ENCODE data around the gene C16orf89. TPM values are rescaled to one million over a fixed set of nuclear protein-coding genes. Genes with fewer than 3 reads are reported as not detected.
"Not testable (repeated sequence)": the region's sequence is repeated elsewhere in the genome, so short reads cannot be mapped to it uniquely, and the experiment has no call there.

Gene C16orf89
- 10 to 100 TPM in 1 of 8 experiments, 1 to 10 TPM in 4, under 1 TPM in 3; 0.33 to 34.3 (median 1.7) TPM for total RNA-seq

GRCh38 chr16:5065813-5066212 lies at the start of gene C16orf89:
C16orf89 (minus strand) TSS chr16:5065956; CDS start chr16:5065908, 48 bp downstream.
- in situ Hi-C loops (cut with MboI; ENCODE audit: low pct_unique_long_range_greater_than_20kb in 2 of 9, low sequenced_read_pairs in 9 of 9, unreplicated experiment in 9 of 9) = no loop called here
- 40 to 90% (median 70%) methylated on average over 2 to 7 of the region's 10 CpGs; no CpG with 5 or more reads in 5 of the 10 experiments for WGBS, 10 experiments
- peaks cover 0 to 5% of the 10 kb centered on the region in 2 donors for H3K4me1 ChIP-seq (replicated peaks in 1 of 2)
- H3K27ac ChIP-seq = peak within 1 kb of the TSS in 1 of 2 donors; percentile 41
- peak in 6 of 8 experiments; percentile 9 to 97 (median 90) for ATAC-seq (replicated peaks in 6 of 8)
- no peak within 1 kb of the TSS for H3K4me3 ChIP-seq

- WGBS, 10 experiments = 46 to 100% (median 91%) methylated on average over 1 to 3 of the region's 10 CpGs; no CpG with 5 or more reads in 6 of the 10 experiments
- H3K4me1 ChIP-seq (replicated peaks in 1 of 2); H3K4me3 ChIP-seq; H3K27ac ChIP-seq; ATAC-seq (replicated peaks in 6 of 8); in situ Hi-C loops (cut with MboI; ENCODE audit: low pct_unique_long_range_greater_than_20kb in 2 of 9, low sequenced_read_pairs in 9 of 9, unreplicated experiment in 9 of 9): not testable (repeated sequence)
Observed at GRCh38 chr16:5110933-5111332, 45.2 kb upstream of the C16orf89 start.

- 100% methylated on average over 1 to 4 of the region's 27 CpGs; no CpG with 5 or more reads in 8 of the 10 experiments for WGBS, 10 experiments
- peak in 1 of 8 experiments; percentile 40 for ATAC-seq (replicated peaks in 6 of 8)
- in situ Hi-C loops (cut with MboI; ENCODE audit: low pct_unique_long_range_greater_than_20kb in 2 of 9, low sequenced_read_pairs in 9 of 9, unreplicated experiment in 9 of 9) = no loop called here
- Histone ChIP-seq H3K4me3 (no peak overlapping the region), H3K4me1 (replicated peaks in 1 of 2) (peaks cover 0 to under 1% of the 10 kb centered on the region in 2 donors), H3K27ac (no peak overlapping the region)
Observed at GRCh38 chr16:5108505-5109158, 42.9 kb upstream of the C16orf89 start.

- WGBS, 10 experiments = 61 to 100% methylated on average over 1 to 3 of the region's 5 CpGs; no CpG with 5 or more reads in 8 of the 10 experiments
- in situ Hi-C loops (cut with MboI; ENCODE audit: low pct_unique_long_range_greater_than_20kb in 2 of 9, low sequenced_read_pairs in 9 of 9, unreplicated experiment in 9 of 9); H3K4me3 ChIP-seq; ATAC-seq (replicated peaks in 6 of 8); H3K4me1 ChIP-seq (replicated peaks in 1 of 2); H3K27ac ChIP-seq: not testable (repeated sequence)
Observed at GRCh38 chr16:5105039-5105438, 39.3 kb upstream of the C16orf89 start.

GRCh38 chr16:5103296-5104032 lies 37.7 kb upstream of the C16orf89 start:
- in situ Hi-C loops (cut with MboI; ENCODE audit: low pct_unique_long_range_greater_than_20kb in 2 of 9, low sequenced_read_pairs in 9 of 9, unreplicated experiment in 9 of 9); H3K4me1 ChIP-seq (replicated peaks in 1 of 2); ATAC-seq (replicated peaks in 6 of 8); H3K4me3 ChIP-seq: not testable (repeated sequence)
- WGBS, 10 experiments = 39 to 72% (median 58%) methylated on average over 1 to 4 of the region's 12 CpGs; no CpG with 5 or more reads in 6 of the 10 experiments
- peak overlapping the region in 1 of 2 donors; percentile 52 for H3K27ac ChIP-seq

- H3K27ac ChIP-seq; in situ Hi-C loops (cut with MboI; ENCODE audit: low pct_unique_long_range_greater_than_20kb in 2 of 9, low sequenced_read_pairs in 9 of 9, unreplicated experiment in 9 of 9); ATAC-seq (replicated peaks in 6 of 8): not testable (repeated sequence)
- Histone ChIP-seq H3K4me3 (peak overlapping the region in 2 of 5 donors; percentile 81 to 92), H3K4me1 (replicated peaks in 1 of 2) (peaks cover 0 to 12% of the 10 kb centered on the region in 2 donors)
- WGBS, 10 experiments = 0 to 70% (median 0%) methylated on average over 1 of the region's 4 CpGs; no CpG with 5 or more reads in 7 of the 10 experiments
Observed at GRCh38 chr16:5099174-5099573, 33.4 kb upstream of the C16orf89 start.

- ATAC-seq (replicated peaks in 6 of 8); in situ Hi-C loops (cut with MboI; ENCODE audit: low pct_unique_long_range_greater_than_20kb in 2 of 9, low sequenced_read_pairs in 9 of 9, unreplicated experiment in 9 of 9): not testable (repeated sequence)
- peaks cover 0 to 10% of the 10 kb centered on the region in 2 donors for H3K4me1 ChIP-seq (replicated peaks in 1 of 2)
- H3K4me3 ChIP-seq = peak overlapping the region; percentile 60 to 99 (median 81)
- peak overlapping the region; percentile 86 to 87 for H3K27ac ChIP-seq
- 7 to 20% methylated on average over 1 to 3 of the region's 67 CpGs; no CpG with 5 or more reads in 8 of the 10 experiments for WGBS, 10 experiments
Observed at GRCh38 chr16:5098221-5099159, 32.7 kb upstream of the C16orf89 start.

- ATAC-seq (replicated peaks in 6 of 8) = peak; percentile 95 to 99 (median 98)
- Histone ChIP-seq H3K4me3 (peak within 1 kb of the TSS; percentile 60 to 99 (median 81)), H3K27ac (peak within 1 kb of the TSS; percentile 86 to 87)
- WGBS, 10 experiments = 0% methylated on average over 8 of the region's 67 CpGs; no CpG with 5 or more reads in 9 of the 10 experiments
- in situ Hi-C loops (cut with MboI; ENCODE audit: low pct_unique_long_range_greater_than_20kb in 2 of 9, low sequenced_read_pairs in 9 of 9, unreplicated experiment in 9 of 9); H3K4me1 ChIP-seq (replicated peaks in 1 of 2): not testable (repeated sequence)
Observed at GRCh38 chr16:5097470-5098220, 31.9 kb upstream of the C16orf89 start, which contains the start of gene EEF2KMT. EEF2KMT (minus strand) TSS chr16:5097795; CDS start chr16:5097739, 56 bp downstream.

- H3K4me1 ChIP-seq (replicated peaks in 1 of 2); ATAC-seq (replicated peaks in 6 of 8); in situ Hi-C loops (cut with MboI; ENCODE audit: low pct_unique_long_range_greater_than_20kb in 2 of 9, low sequenced_read_pairs in 9 of 9, unreplicated experiment in 9 of 9): not testable (repeated sequence)
- Histone ChIP-seq H3K27ac (peak overlapping the region; percentile 74 to 81), H3K4me3 (peak overlapping the region; percentile 60 to 99 (median 81))
- 0% methylated on average over 1 to 4 of the region's 23 CpGs; no CpG with 5 or more reads in 7 of the 10 experiments for WGBS, 10 experiments
Observed at GRCh38 chr16:5097061-5097469, 31.3 kb upstream of the C16orf89 start.

- peak overlapping the region in 1 of 2 donors; percentile 47 for H3K27ac ChIP-seq
- WGBS, 10 experiments = 40% methylated on average over 1 of the region's 7 CpGs; no CpG with 5 or more reads in 9 of the 10 experiments
- in situ Hi-C loops (cut with MboI; ENCODE audit: low pct_unique_long_range_greater_than_20kb in 2 of 9, low sequenced_read_pairs in 9 of 9, unreplicated experiment in 9 of 9) = not testable (repeated sequence)
Observed at GRCh38 chr16:5096437-5097060, 30.8 kb upstream of the C16orf89 start.

GRCh38 chr16:5095145-5095830 lies 29.5 kb upstream of the C16orf89 start:
- H3K4me1 ChIP-seq (replicated peaks in 1 of 2); in situ Hi-C loops (cut with MboI; ENCODE audit: low pct_unique_long_range_greater_than_20kb in 2 of 9, low sequenced_read_pairs in 9 of 9, unreplicated experiment in 9 of 9); H3K4me3 ChIP-seq; H3K27ac ChIP-seq; ATAC-seq (replicated peaks in 6 of 8): not testable (repeated sequence)
- 80 to 100% (median 96%) methylated on average over 1 to 5 of the region's 11 CpGs; no CpG with 5 or more reads in 5 of the 10 experiments for WGBS, 10 experiments

More at GRCh38 chr16:5096437-5097060, 30.8 kb upstream of the C16orf89 start:
- not testable (repeated sequence) for H3K4me1 ChIP-seq (replicated peaks in 1 of 2); ATAC-seq (replicated peaks in 6 of 8)
- peak overlapping the region in 1 of 5 donors; percentile 92 for H3K4me3 ChIP-seq

Measured in motor neuron (in vitro differentiated cells).